ENCODE results near the gene GALNT2. TPM values are rescaled to one million over a fixed set of nuclear protein-coding genes. Genes with fewer than 3 reads are reported as not detected.

The GALNT2 gene
- total and polyA plus RNA-seq, 2 donors (not counting 1 experiment from before 2014, with no cell fraction given): 19.0 to 184 TPM

DNA sequence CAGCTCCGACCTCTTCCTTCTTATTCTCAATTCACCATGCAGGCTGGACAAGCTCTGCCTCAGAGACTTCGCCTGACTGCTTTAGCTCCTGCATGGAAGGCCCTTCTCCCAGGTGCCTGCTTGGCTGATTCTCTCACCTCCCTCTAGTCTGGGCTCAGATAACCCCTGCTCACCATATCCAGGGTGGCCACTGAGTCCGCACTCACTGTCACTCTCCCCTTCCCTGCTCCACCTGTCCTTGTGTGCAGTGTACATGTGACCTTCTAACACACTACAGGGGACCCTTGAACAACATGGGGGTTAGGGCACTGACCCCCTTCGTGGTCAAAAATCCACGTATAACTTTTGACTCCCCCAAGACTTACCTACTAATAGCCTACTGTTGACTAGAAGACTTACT is 14.4 kb upstream of the GALNT2 start:
- Histone ChIP-seq H3K36me3 (replicated peaks in 1 of 2; ENCODE audit: control extremely low read depth in 1 of 2, control insufficient read depth in 1 of 2, extremely low read depth in 1 of 2, insufficient read depth in 2 of 2, low read length in 1 of 2) (no peaks in the 10 kb centered on the region), H2AFZ (ENCODE audit: insufficient read depth, low read depth, low read length, poor library complexity, severe bottlenecking) (no peak overlapping the region), H3K9ac (ENCODE audit: low read length) (no peak overlapping the region), H3K27ac (ENCODE audit: low read length in 2 of 2) (no peak overlapping the region), H3K79me2 (ENCODE audit: control insufficient read depth, insufficient read depth, low read length) (no peaks in the 10 kb centered on the region), H3K4me2 (replicated peaks; ENCODE audit: low read depth, low read length, poor library complexity, severe bottlenecking) (no peak overlapping the region), H3K9me3 (ENCODE audit: control extremely low read depth in 1 of 3, control insufficient read depth in 2 of 3, insufficient read depth in 1 of 3, low read length in 2 of 3) (no peaks in the 10 kb centered on the region), H3K4me3 (ENCODE audit: control extremely low read depth in 1 of 5, extremely low read depth in 1 of 5, insufficient read depth in 1 of 5, low read depth in 2 of 5, low read length in 4 of 5) (no peak overlapping the region), H3K27me3 (replicated peaks in 1 of 4; ENCODE audit: control extremely low read depth in 1 of 4, control insufficient read depth in 3 of 4, insufficient read depth in 4 of 4, low read length in 3 of 4) (peaks cover 0 to 1% (median 0%) of the 10 kb centered on the region in 4 experiments), H3K4me1 (ENCODE audit: control insufficient read depth in 2 of 2, insufficient read depth in 2 of 2, low read length in 2 of 2) (no peaks in the 10 kb centered on the region), H4K20me1 (ENCODE audit: control insufficient read depth, insufficient read depth, low read length, poor library complexity, severe bottlenecking) (no peaks in the 10 kb centered on the region)
- CTCF ChIA-PET: no interaction called here
- WGBS (ENCODE audit: insufficient coverage): 88% methylated on average over 3 of the region's 5 CpGs
- H3K27ac Mint-ChIP-seq: no peak overlapping the region
- no peak for ATAC-seq (ENCODE audit: low read depth)
- TF ChIP-seq, protein P1, sequence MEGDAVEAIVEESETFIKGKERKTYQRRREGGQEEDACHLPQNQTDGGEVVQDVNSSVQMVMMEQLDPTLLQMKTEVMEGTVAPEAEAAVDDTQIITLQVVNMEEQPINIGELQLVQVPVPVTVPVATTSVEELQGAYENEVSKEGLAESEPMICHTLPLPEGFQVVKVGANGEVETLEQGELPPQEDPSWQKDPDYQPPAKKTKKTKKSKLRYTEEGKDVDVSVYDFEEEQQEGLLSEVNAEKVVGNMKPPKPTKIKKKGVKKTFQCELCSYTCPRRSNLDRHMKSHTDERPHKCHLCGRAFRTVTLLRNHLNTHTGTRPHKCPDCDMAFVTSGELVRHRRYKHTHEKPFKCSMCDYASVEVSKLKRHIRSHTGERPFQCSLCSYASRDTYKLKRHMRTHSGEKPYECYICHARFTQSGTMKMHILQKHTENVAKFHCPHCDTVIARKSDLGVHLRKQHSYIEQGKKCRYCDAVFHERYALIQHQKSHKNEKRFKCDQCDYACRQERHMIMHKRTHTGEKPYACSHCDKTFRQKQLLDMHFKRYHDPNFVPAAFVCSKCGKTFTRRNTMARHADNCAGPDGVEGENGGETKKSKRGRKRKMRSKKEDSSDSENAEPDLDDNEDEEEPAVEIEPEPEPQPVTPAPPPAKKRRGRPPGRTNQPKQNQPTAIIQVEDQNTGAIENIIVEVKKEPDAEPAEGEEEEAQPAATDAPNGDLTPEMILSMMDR (IDR thresholded peaks at IDR 0.05): no peak
- TF ChIP-seq EZH2 (IDR thresholded peaks at IDR 0.05; ENCODE audit: borderline replicate concordance, insufficient read depth, low read depth, low read length, poor library complexity, severe bottlenecking): no peak
- H3K4me3 Mint-ChIP-seq: no peak overlapping the region
- intact Hi-C loops (cut with micrococcal nuclease): no loop called here
- H3K27me3 Mint-ChIP-seq: peaks cover 18% of the 10 kb centered on the region
- H3K9me3 Mint-ChIP-seq (ENCODE audit: insufficient read depth): no peaks in the 10 kb centered on the region
- no peaks in the 10 kb centered on the region for H3K4me1 Mint-ChIP-seq
- POLR2A ChIA-PET: no interaction called here
- DNase-seq: no peak

DNA sequence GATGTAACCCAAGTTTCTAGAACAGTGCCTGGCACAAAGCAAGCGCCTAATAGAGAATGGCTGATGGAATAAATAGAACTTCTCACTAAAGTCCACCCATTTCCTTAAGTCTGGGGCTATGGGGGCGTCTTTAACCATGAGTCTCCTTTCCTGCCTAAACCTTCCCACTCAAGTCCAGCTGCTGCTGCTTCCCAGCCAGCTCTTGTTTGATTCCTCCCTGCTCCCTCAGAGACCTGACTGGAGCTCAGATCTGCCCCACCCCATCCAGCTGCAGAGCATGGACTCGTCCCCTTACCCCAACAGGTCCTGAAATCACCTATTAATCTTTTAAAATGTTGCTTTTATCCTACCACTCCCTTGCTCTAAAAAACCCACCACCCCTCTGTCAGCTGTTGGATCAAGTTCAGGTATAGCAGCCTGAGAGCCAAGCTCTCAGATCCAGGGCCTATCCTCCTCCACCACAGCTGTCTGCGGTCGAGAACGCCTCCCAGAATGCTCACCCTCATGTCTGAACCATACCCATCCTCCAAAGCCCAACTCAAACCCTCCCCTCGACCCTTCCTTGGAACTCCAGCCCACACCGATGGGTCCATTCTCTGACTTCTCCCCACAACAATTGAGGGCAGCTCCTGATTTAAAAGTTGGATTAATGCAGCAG is 12.8 kb upstream of the GALNT2 start:
- no peaks in the 10 kb centered on the region for H3K9me3 Mint-ChIP-seq (ENCODE audit: insufficient read depth)
- Histone ChIP-seq H3K9ac (ENCODE audit: low read length) (no peak overlapping the region), H3K36me3 (replicated peaks in 1 of 2; ENCODE audit: control extremely low read depth in 1 of 2, control insufficient read depth in 1 of 2, extremely low read depth in 1 of 2, insufficient read depth in 2 of 2, low read length in 1 of 2) (no peaks in the 10 kb centered on the region), H2AFZ (ENCODE audit: insufficient read depth, low read depth, low read length, poor library complexity, severe bottlenecking) (no peak overlapping the region), H3K27ac (ENCODE audit: low read length in 2 of 2) (no peak overlapping the region), H3K4me1 (ENCODE audit: control insufficient read depth in 2 of 2, insufficient read depth in 2 of 2, low read length in 2 of 2) (no peaks in the 10 kb centered on the region), H3K27me3 (replicated peaks in 1 of 4; ENCODE audit: control extremely low read depth in 1 of 4, control insufficient read depth in 3 of 4, insufficient read depth in 4 of 4, low read length in 3 of 4) (peaks cover 0 to 4% (median 0%) of the 10 kb centered on the region in 4 experiments), H3K79me2 (ENCODE audit: control insufficient read depth, insufficient read depth, low read length) (no peaks in the 10 kb centered on the region), H4K20me1 (ENCODE audit: control insufficient read depth, insufficient read depth, low read length, poor library complexity, severe bottlenecking) (no peaks in the 10 kb centered on the region), H3K4me2 (replicated peaks; ENCODE audit: low read depth, low read length, poor library complexity, severe bottlenecking) (no peak overlapping the region), H3K4me3 (ENCODE audit: control extremely low read depth in 1 of 5, extremely low read depth in 1 of 5, insufficient read depth in 1 of 5, low read depth in 2 of 5, low read length in 4 of 5) (no peak overlapping the region), H3K9me3 (ENCODE audit: control extremely low read depth in 1 of 3, control insufficient read depth in 2 of 3, insufficient read depth in 1 of 3, low read length in 2 of 3) (peaks cover 0 to 3% (median 0%) of the 10 kb centered on the region in 3 donors)
- H3K4me3 Mint-ChIP-seq: no peak overlapping the region
- H3K4me1 Mint-ChIP-seq: no peaks in the 10 kb centered on the region
- CTCF ChIA-PET: interaction anchor here (1.1 kb wide), 1 partner anchor 25 kb away, joined by 4 read pairs; no protein-coding TSS in a partner anchor
- POLR2A ChIA-PET: no interaction called here
- intact Hi-C loops (cut with micrococcal nuclease): no loop called here
- WGBS (ENCODE audit: insufficient coverage): 83% methylated on average over 6 of the region's 8 CpGs
- H3K27ac Mint-ChIP-seq: no peak overlapping the region
- ATAC-seq (ENCODE audit: low read depth) (no peak), DNase-seq (no peak)
- no peak for TF ChIP-seq EZH2 (IDR thresholded peaks at IDR 0.05; ENCODE audit: borderline replicate concordance, insufficient read depth, low read depth, low read length, poor library complexity, severe bottlenecking)
- TF ChIP-seq, protein P1 (IDR thresholded peaks at IDR 0.05): no peak
- H3K27me3 Mint-ChIP-seq: peaks cover 17% of the 10 kb centered on the region
